LNCAP (cell line): ENCODE measurements around the gene PTGFR.

Experiments used
- CTCF ChIP-seq: fragments of 450-650 bp; IDR thresholded peaks from 2 replicates; pipeline ENCODE4 v1.5.1; 2017; ENCODE audit warnings: mild to moderate bottlenecking

Gene PTGFR

DNA sequence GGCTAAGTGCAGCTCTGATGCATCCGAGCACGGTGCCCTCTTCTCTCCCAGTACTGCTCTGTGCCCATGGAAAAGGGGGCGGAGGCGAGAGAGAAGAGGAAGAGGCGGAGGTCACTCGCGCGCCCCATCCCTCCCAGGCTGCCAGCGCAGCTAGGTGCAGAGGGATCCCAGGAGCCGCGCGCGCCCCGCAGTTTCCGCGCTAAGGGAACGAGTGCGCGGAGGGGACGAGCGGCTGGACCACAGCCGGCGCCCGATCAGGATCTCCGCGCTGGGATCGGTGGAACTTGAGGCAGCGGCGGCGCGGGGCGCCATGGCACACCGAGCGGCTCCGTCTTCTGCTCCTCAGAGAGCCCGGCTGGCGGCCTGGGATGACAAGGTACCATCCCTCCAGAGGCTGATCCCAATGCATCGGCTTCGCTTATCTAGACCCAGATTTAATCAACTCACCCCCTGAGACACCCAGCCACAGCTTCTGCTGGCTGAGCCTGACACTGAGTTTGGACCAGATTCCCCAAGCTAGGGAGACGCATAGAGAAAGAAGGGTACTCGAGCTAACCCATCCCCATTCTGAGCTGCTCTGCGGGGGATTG lies at the start of gene PTGFR:
Gene PTGFR (plus strand): TSS at position 114 of the 590 bp plus-strand sequence. CDS start 1,770 bp downstream, outside the sequence.
- no peak for TF ChIP-seq CTCF

- TF ChIP-seq CTCF, result no peak
Observed at GRCh38 chr1:78441921-78442320, 48.9 kb upstream of the PTGFR start.

DNA sequence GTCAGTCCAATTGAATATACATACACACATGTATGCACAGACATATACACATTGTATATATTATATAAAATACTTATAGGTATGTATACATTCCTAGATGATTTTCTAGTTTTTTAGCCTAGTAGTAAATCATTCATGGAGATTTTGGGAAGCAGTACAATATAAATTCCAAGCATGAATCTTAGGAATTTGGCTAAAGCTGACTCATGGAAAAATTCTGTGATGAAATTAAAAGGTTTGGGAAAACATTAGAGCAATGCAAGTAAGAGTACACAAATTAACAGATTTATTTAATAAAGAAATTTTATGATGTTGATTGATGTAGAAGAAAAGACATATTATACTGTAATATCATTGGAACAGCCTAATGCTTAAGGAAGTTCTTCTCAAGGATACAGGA lies 43.7 kb upstream of the PTGFR start:
- no peak for TF ChIP-seq CTCF

DNA sequence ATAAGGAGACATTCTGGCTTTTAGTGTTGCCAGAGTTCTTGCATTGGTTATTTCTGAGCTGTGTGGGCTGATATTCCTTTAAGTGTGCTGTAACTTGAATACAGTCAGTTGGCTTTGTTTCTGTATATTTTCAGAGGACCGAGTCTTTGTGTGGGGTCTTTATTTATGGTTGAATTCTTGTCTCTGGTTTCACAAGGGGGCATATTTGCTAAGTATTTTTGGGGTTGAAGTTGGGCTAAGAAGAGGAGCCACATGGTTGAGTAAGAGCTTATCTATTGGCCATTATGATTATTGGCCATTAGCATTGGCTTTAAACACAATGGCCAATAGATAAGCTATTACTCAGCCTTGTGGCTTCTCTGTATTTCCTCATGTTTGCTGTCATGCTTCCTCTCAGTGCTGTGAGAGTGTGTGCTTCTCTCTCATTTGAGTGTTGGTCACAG lies 26.3 kb upstream of the PTGFR start:
- no peak for TF ChIP-seq CTCF

DNA sequence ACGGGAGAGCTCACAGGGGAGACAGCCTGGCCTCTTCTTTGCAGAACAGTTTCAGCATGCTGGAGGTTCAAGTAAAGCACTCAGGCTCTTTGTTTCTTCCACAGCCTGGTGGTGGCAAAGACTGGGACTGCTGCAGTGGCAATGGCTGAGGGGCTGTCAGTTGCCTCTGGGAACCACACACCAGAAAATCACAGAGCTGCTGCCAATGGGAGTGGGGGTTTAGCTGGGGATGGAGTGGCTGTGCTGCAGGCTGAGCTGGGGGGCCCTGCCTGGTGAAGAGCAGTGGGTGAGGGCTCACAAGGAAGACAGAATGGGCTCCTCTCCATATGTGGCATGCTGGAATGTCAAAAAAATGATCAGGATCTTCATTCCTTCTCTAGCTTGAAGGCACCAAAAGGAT lies 25.6 kb upstream of the PTGFR start:
- no peak for TF ChIP-seq CTCF

GRCh38 chr1:78468521-78468920 lies 22.3 kb upstream of the PTGFR start:
- TF ChIP-seq CTCF, result no peak

DNA sequence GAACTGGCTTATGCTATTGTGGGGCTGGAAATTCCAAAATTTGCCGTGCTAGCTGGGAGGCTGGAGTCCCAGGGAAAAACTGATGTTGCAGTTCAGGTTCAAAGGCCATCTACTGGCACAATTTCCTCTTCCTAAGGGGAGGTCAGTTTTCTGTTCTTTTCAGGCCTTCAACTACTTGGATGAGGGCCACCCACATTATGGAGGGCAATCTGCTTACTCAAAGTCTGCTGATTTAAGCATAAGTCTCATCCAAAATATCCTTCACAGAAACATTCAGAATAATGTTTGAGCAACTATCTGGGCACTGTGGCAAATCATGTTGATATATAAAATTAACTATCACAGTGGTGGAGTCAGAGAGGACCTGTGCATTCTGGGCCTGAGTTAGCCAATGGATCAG lies 21.2 kb upstream of the PTGFR start:
- TF ChIP-seq CTCF, result no peak
